A673 (cell line): ENCODE data around the gene FN3K. TPM values are rescaled to one million over a fixed set of nuclear protein-coding genes. Genes with fewer than 3 reads are reported as not detected.

Experiments
- BruUV-seq: library from RNA; stranded (reverse); fragments of 400-500 nt; replicated peaks from 2 replicates; lab custom pipeline; 2021; lab: Mats Ljungman, UMichigan
- CTCF ChIA-PET: fragments of 300-600 bp; sonication (Branson Sonifier 250); formaldehyde crosslinking; loops from one replicate; lab custom pipeline; 2022; ENCODE audit warnings: antibody characterized with exemption; lab: Charles Lee
- POLR2A ChIA-PET: fragments of 300-600 bp; sonication (Branson Sonifier 250); formaldehyde crosslinking; loops from one replicate; lab custom pipeline; 2022; ENCODE audit warnings: antibody characterized with exemption; ENCODE audit not compliant: low non-redundant PET; lab: Charles Lee
- DNase-seq: peaks from one replicate; pipeline ENCODE4 v3.0.0-alpha.2; 2015; ENCODE audit warnings: low spot score
- H3K27ac ChIP-seq: fragments of 200-600 bp; sonication (generic); 2 replicates; pipeline ENCODE4 v1.5.1; 2016; ENCODE audit warnings: mixed run types, low read depth, mild to moderate bottlenecking, mixed read lengths, antibody characterized with exemption, low read length; ENCODE audit not compliant: poor library complexity, severe bottlenecking
- H3K27me3 ChIP-seq: fragments of 200-600 bp; sonication (generic); replicated peaks from 2 replicates; pipeline ENCODE4 v1.6.1; 2017; ENCODE audit warnings: mixed run types, low read depth, mild to moderate bottlenecking, mixed read lengths, antibody characterized with exemption, low read length; ENCODE audit not compliant: insufficient read depth, poor library complexity
- H3K36me3 ChIP-seq: fragments of 200-600 bp; sonication (generic); 2 replicates; pipeline ENCODE4 v1.6.1; 2016; ENCODE audit warnings: mixed run types, mild to moderate bottlenecking, mixed read lengths, antibody characterized with exemption, low read length; ENCODE audit not compliant: insufficient read depth, poor library complexity, severe bottlenecking
- H3K4me1 ChIP-seq: fragments of 200-600 bp; sonication (generic); 2 replicates; pipeline ENCODE4 v1.6.1; 2017; ENCODE audit warnings: mixed run types, mild to moderate bottlenecking, mixed read lengths, antibody characterized with exemption, low read length; ENCODE audit not compliant: insufficient read depth, poor library complexity, severe bottlenecking
- H3K4me3 ChIP-seq: fragments of 200-600 bp; sonication (generic); 2 replicates; pipeline ENCODE4 v1.5.1; 2016; ENCODE audit warnings: low read depth, mixed run types, mild to moderate bottlenecking, mixed read lengths, low read length; ENCODE audit not compliant: poor library complexity, severe bottlenecking
- H3K9me3 ChIP-seq: fragments of 200-600 bp; sonication (generic); 2 replicates; pipeline ENCODE4 v1.6.1; 2016; ENCODE audit warnings: mixed run types, low read depth, mild to moderate bottlenecking, mixed read lengths, antibody characterized with exemption, low read length; ENCODE audit not compliant: poor library complexity, severe bottlenecking
- CTCF ChIP-seq: fragments of 300-800, 200-600 bp; sonication (generic); conservative IDR thresholded peaks from 2 replicates; pipeline ENCODE4 v1.5.1; 2017; ENCODE audit warnings: low read depth, mild to moderate bottlenecking, antibody characterized with exemption, low read length, moderate library complexity, mixed read lengths
- EZH2 ChIP-seq: fragments of 200-600 bp; sonication (generic); IDR thresholded peaks from 2 replicates; pipeline ENCODE4 v1.6.1; 2017; ENCODE audit warnings: borderline replicate concordance, low read depth, mild to moderate bottlenecking, mixed read lengths, antibody characterized with exemption, low read length; ENCODE audit not compliant: poor library complexity, severe bottlenecking
- intact Hi-C: fragments of 100-400 bp; cut with micrococcal nuclease; formaldehyde crosslinking; loops from one replicate; pipeline ENCODE4 v1.10.0; 2022; ENCODE audit not compliant: unreplicated experiment
- total RNA-seq: library from RNA; stranded (reverse); gene quantifications from 2 replicates; pipeline ENCODE4 v1.2.3, GENCODE V29; 2021

FN3K gene
- total RNA-seq, 1 experiment from 2014 or later: 6.7 TPM

GRCh38 chr17:82691714-82692113 is 43.7 kb upstream of the FN3K start:
- H3K4me1 ChIP-seq: peaks cover 3% of the 10 kb centered on the region
- intact Hi-C loops: no loop called here
- BruUV-seq: no TSS peak
- CTCF ChIA-PET: no interaction called here
- no peaks in the 10 kb centered on the region for H3K27me3 ChIP-seq
- H3K36me3 ChIP-seq: no peaks in the 10 kb centered on the region
- H3K4me3 ChIP-seq: no peak overlapping the region
- TF ChIP-seq EZH2 (no peak), CTCF (no peak)
- DNase-seq: no peak
- POLR2A ChIA-PET: no interaction called here
- H3K9me3 ChIP-seq: peaks cover 8% of the 10 kb centered on the region
- no peak overlapping the region for H3K27ac ChIP-seq

GRCh38 chr17:82692268-82692667 is 43.1 kb upstream of the FN3K start:
- Histone ChIP-seq H3K36me3 (no peaks in the 10 kb centered on the region), H3K4me3 (no peak overlapping the region), H3K27me3 (peaks cover 2% of the 10 kb centered on the region), H3K4me1 (peaks cover 2% of the 10 kb centered on the region), H3K27ac (no peak overlapping the region), H3K9me3 (peaks cover 8% of the 10 kb centered on the region)
- ChIA-PET CTCF (no interaction called here), POLR2A (no interaction called here)
- DNase-seq: no peak
- TF ChIP-seq EZH2 (no peak), CTCF (no peak)
- intact Hi-C loops: no loop called here
- BruUV-seq: no TSS peak

- Histone ChIP-seq H3K9me3 (peaks cover 8% of the 10 kb centered on the region), H3K27me3 (peaks cover 9% of the 10 kb centered on the region), H3K36me3 (no peaks in the 10 kb centered on the region), H3K27ac (no peak overlapping the region), H3K4me3 (no peak overlapping the region), H3K4me1 (no peaks in the 10 kb centered on the region)
- CTCF ChIA-PET: no interaction called here
- no TSS peak for BruUV-seq
- intact Hi-C loops: no loop called here
- no peak for TF ChIP-seq CTCF
- TF ChIP-seq EZH2: no peak
- DNase-seq: no peak
- POLR2A ChIA-PET: no interaction called here
Measured at GRCh38 chr17:82693168-82693867, 42.1 kb upstream of the FN3K start.
